Stimulated activated CD4-positive, alpha-beta T cell treated with anti-CD3 and anti-CD28 coated beads, TNF-alpha, amount 100 ng/mL, for 48 hours (primary cell): ENCODE results near the gene MKLN1.

Experiments
- DNase-seq, 3 donors: peaks; one replicate each; pipeline ENCODE4 v3.0.0-alpha.2; 2020; ENCODE audit warnings: low read depth in 3 of 3

Gene MKLN1

DNA sequence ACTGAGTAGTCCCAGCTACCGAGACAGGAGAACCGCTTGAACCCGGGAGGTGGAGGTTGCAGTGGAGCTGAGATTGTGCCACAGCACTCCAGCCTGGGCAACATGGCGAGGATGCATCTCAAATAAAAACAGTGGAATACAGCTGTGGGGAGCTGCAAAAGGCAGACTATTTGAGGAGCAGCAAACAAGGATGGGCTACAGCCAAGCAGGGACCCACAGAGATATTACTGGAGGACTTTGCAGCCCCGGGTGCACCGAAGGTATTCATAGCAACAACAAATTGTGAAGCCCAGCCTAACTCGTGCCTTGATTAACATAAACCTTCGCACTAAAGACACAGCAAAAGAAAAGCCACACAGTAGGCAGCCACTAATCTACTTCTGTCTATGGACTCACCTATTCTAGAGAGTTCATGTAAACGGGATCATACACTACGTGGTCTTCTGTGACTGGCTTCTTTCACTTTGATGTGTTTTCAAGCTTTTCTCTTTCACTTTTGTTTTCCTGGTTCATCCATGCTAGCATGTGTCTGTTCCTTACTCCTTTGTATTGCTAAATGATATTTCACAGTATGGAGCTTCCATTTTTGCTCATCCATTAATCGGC lies 194.8 kb downstream of the MKLN1 start:
- no peak for DNase-seq

DNA sequence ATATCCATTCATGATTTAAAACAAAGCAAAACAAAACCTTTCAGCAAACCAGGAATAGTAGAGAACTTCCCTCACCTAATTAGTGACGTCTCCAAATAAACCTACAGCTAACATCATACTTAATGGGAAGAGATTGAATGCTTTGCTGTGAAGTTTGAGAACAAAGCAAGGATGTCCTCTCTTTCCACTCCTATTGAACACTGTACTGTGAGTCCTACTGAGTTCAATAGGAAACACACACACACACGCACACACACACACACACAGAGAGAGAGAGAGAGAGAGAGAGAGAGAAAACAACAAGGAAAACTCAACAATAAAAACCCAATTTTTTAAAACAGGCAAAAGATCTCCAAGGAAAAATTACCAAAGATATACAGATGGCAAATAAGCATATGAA lies 196.4 kb downstream of the MKLN1 start:
- DNase-seq, result no peak

GRCh38 chr7:131524703-131525102 lies 197.0 kb downstream of the MKLN1 start:
- no peak for DNase-seq

GRCh38 chr7:131525820-131526219 lies 198.1 kb downstream of the MKLN1 start:
- no peak for DNase-seq

- DNase-seq, result no peak
Observed at GRCh38 chr7:131527456-131527855, 199.8 kb downstream of the MKLN1 start.

- no peak for DNase-seq
Observed at GRCh38 chr7:131529179-131529578, 201.5 kb downstream of the MKLN1 start.

GRCh38 chr7:131529617-131530016 lies 201.9 kb downstream of the MKLN1 start:
- no peak for DNase-seq

GRCh38 chr7:131530137-131530536 lies 202.5 kb downstream of the MKLN1 start:
- no peak for DNase-seq

DNA sequence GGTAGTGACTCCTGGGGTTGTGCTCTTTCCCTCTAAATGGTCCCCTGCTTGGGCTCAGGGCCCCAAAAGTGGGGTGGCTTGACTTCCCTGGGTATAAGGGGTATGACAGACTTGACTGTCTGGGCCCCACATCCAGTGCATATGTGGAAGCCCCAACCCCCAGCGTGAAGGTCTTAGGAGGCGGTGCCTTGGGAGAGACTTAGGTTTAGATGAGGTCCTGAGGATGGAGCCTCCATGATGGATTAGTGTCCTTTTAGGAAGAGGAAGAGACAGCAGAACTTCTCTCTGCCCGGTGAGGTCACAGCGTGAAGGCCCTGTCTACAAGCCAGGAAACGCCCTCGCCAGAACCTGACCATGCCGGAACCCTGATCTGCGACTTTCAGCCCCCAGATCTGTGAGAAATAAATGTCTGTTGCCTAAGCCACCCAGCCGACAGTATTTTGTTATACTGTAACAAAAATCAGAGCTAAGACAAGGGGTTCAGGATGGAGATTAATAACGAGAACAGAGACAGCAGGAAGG lies 205.0 kb downstream of the MKLN1 start:
- DNase-seq, result no peak

- DNase-seq, result no peak
Observed at GRCh38 chr7:131533151-131533559, 205.5 kb downstream of the MKLN1 start.

GRCh38 chr7:131533566-131534561 lies 206.2 kb downstream of the MKLN1 start:
- DNase-seq, result no peak

DNA sequence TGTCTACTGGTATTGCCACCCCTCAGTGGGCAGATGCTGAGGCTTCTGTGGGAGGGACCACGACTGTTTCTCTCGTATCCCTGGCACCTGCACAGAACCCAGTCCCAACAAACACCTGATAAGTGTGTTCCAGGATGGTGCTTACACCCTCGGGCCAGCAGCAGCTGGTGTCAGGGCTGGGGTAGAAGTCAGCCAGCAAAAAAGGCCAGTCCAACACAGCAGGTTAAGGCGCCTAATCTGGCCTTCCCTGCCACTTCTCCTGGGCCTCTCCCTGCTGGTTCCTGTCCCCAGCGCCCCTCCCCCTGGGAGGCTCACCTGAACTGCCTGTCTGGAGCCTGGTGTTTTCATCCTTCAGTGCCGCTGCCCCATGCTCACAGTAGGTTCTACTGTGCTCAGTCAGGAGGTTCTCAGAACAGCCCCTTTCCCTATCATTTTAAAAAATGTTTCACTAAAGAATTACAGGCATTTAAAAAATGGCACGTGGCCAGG lies 208.7 kb downstream of the MKLN1 start:
- DNase-seq, result no peak

GRCh38 chr7:131537571-131537978 lies 209.9 kb downstream of the MKLN1 start:
- DNase-seq, result no peak

- DNase-seq, result no peak
Observed at GRCh38 chr7:131538071-131538812, 210.6 kb downstream of the MKLN1 start.

GRCh38 chr7:131538813-131539179 lies 211.1 kb downstream of the MKLN1 start:
- no peak for DNase-seq

GRCh38 chr7:131540491-131541162 lies 213.0 kb downstream of the MKLN1 start:
- no peak for DNase-seq

DNA sequence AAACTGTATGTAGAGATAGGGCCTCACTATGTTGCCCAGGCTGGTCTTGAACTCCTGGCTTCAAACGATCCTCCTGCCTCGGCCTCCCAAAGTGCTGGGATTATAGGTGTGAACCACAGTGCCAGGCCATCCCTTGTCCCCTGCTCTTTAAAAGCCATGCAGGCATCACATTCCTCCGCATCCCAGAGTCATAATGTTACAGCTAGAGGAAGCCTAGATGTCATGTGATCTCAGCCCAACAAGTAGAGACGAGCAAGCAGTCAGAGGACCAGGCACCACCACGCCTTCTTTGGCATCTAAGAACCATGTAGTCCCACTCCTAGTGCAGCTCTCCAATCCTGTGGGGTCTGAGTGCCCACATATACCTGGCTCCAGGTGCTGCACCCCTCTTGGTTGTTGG lies 215.6 kb downstream of the MKLN1 start:
- DNase-seq, result no peak

- no peak for DNase-seq
Observed at GRCh38 chr7:131544021-131544420, 216.3 kb downstream of the MKLN1 start.

DNA sequence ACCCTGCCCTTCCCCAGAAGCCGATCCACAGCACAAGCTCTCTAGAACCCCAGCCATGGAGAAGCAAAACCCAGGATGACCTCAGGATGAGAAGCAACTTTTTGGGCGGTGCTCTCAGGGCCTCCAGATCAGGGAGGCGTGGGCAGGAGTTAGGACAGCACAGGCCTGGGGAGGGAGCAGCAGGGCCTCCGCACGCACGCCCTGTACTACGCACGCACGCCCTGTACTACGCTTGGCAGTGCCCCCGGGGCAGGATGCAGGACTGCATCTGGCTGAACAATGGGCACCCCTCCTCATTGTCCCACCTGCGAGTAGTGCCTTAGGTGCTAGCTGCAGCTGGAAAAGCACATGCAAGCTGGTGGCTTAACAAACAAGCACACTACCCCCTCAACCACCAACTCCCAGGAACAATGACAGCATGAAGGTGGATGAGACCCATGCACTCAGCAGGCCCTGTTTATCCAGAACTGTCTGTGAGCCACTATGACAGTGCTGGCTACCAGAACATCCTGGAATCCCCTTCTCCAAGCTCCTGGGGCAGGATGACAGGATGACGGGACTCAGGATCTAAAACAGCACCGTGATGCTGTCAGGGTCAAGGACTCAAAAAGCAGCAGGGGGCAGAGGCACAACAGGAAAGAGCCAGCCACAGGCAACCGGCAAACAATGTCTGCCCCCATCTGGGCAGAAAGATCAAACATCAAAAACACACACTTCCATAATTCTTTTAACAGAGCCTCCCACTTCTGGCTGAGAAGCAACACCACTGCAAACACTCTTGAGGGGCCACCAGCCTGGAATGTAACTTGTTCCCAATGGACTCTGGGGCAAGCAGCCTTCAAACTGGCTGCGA lies 217.0 kb downstream of the MKLN1 start:
- no peak for DNase-seq

GRCh38 chr7:131546126-131546525 lies 218.4 kb downstream of the MKLN1 start:
- no peak for DNase-seq
